Astrocyte (in vitro differentiated cells and primary cell): ENCODE results near the gene RAD21L1. TPM values are rescaled to one million over a fixed set of nuclear protein-coding genes. Genes with fewer than 3 reads are reported as not detected.

Experiments used
- DNase-seq: peaks from one replicate; pipeline ENCODE4 v3.0.0-alpha.2; 2010; ENCODE audit warnings: low read depth
- FAIRE-seq: peaks from 2 replicates; lab custom pipeline; 2011; peaks lifted over from hg19 to GRCh38; lab: Jason Lieb, UNC
- H2AFZ ChIP-seq: 2 replicates; pipeline ENCODE4 v1.6.0; 2012; ENCODE audit warnings: low read depth, low read length, inconsistent platforms
- H3K27ac ChIP-seq: 2 replicates; pipeline ENCODE4 v1.5.1; 2011; ENCODE audit warnings: low read depth, low read length, inconsistent platforms
- H3K27me3 ChIP-seq: 2 replicates; pipeline ENCODE4 v1.6.0; 2011; ENCODE audit warnings: low read length, inconsistent platforms; ENCODE audit not compliant: insufficient read depth
- H3K36me3 ChIP-seq: 2 replicates; pipeline ENCODE4 v1.5.1; 2011; ENCODE audit warnings: low read length, inconsistent platforms; ENCODE audit not compliant: insufficient read depth
- H3K4me1 ChIP-seq: 2 replicates; pipeline ENCODE4 v1.5.1; 2011; ENCODE audit warnings: low read length, inconsistent platforms; ENCODE audit not compliant: insufficient read depth
- H3K4me2 ChIP-seq: 2 replicates; pipeline ENCODE4 v1.6.0; 2012; ENCODE audit warnings: low read length, inconsistent platforms
- H3K4me3 ChIP-seq: 2 replicates; pipeline ENCODE4 v1.5.1; 2011; ENCODE audit warnings: low read depth, mild to moderate bottlenecking, low read length, inconsistent platforms; ENCODE audit not compliant: insufficient read depth
- H3K79me2 ChIP-seq: 2 replicates; pipeline ENCODE4 v1.6.0; 2012; ENCODE audit warnings: mild to moderate bottlenecking, low read length, inconsistent platforms; ENCODE audit not compliant: insufficient read depth
- H3K9ac ChIP-seq: 2 replicates; pipeline ENCODE4 v1.6.0; 2012; ENCODE audit warnings: mild to moderate bottlenecking, low read length, inconsistent platforms
- H3K9me3 ChIP-seq: 2 replicates; pipeline ENCODE4 v1.5.1; 2012; ENCODE audit warnings: low read depth, mild to moderate bottlenecking, low read length, inconsistent platforms; ENCODE audit not compliant: insufficient read depth
- H4K20me1 ChIP-seq: 2 replicates; pipeline ENCODE4 v1.6.0; 2012; ENCODE audit warnings: low read length, inconsistent platforms; ENCODE audit not compliant: insufficient read depth
- H3K27ac Mint-ChIP-seq: one replicate; pipeline ENCODE4 v1.8.0; 2021; ENCODE audit warnings: mild to moderate bottlenecking, mixed read lengths; ENCODE audit not compliant: unreplicated experiment
- H3K27me3 Mint-ChIP-seq: one replicate; pipeline ENCODE4 v1.8.0; 2021; ENCODE audit warnings: low read depth, mixed read lengths; ENCODE audit not compliant: unreplicated experiment
- H3K36me3 Mint-ChIP-seq: one replicate; pipeline ENCODE4 v1.8.0; 2021; ENCODE audit warnings: low read depth, mixed read lengths; ENCODE audit not compliant: unreplicated experiment
- H3K4me1 Mint-ChIP-seq: one replicate; pipeline ENCODE4 v1.8.0; 2021; ENCODE audit warnings: low read depth, mixed read lengths; ENCODE audit not compliant: unreplicated experiment
- H3K4me3 Mint-ChIP-seq: one replicate; pipeline ENCODE4 v1.8.0; 2021; ENCODE audit warnings: mild to moderate bottlenecking, moderate library complexity, mixed read lengths; ENCODE audit not compliant: unreplicated experiment
- H3K9me3 Mint-ChIP-seq: one replicate; pipeline ENCODE4 v1.8.0; 2021; ENCODE audit warnings: mild to moderate bottlenecking, mixed read lengths; ENCODE audit not compliant: unreplicated experiment
- EZH2 ChIP-seq: IDR thresholded peaks from 2 replicates; pipeline ENCODE4 v1.6.1; 2012; ENCODE audit warnings: mild to moderate bottlenecking, low read length, inconsistent platforms; ENCODE audit not compliant: insufficient read depth
- total RNA-seq: library from RNA; stranded (reverse); gene quantifications from 2 replicates; pipeline ENCODE4 v1.2.1, GENCODE V29; 2021
- TF ChIP-seq, protein P1 (sequence below): IDR thresholded peaks from 2 replicates; pipeline ENCODE4 v1.5.1; 2011; ENCODE audit warnings: low read depth, mild to moderate bottlenecking, inconsistent platforms, low read length, moderate library complexity; ENCODE audit not compliant: insufficient read depth

The RAD21L1 gene
- total RNA-seq, 1 donor from 2014 or later = not detected

GRCh38 chr20:1190847-1191246 is 35.0 kb upstream of the RAD21L1 start:
- Histone ChIP-seq H3K9me3 (no peaks in the 10 kb centered on the region), H3K27me3 (peaks cover 35% of the 10 kb centered on the region), H2AFZ (no peak overlapping the region), H3K4me3 (no peak overlapping the region), H3K79me2 (no peaks in the 10 kb centered on the region), H3K9ac (no peak overlapping the region), H4K20me1 (no peaks in the 10 kb centered on the region), H3K4me2 (no peak overlapping the region), H3K36me3 (no peaks in the 10 kb centered on the region), H3K4me1 (no peaks in the 10 kb centered on the region), H3K27ac (no peak overlapping the region)
- FAIRE-seq (no peak), DNase-seq (no peak)
- TF ChIP-seq, protein P1, sequence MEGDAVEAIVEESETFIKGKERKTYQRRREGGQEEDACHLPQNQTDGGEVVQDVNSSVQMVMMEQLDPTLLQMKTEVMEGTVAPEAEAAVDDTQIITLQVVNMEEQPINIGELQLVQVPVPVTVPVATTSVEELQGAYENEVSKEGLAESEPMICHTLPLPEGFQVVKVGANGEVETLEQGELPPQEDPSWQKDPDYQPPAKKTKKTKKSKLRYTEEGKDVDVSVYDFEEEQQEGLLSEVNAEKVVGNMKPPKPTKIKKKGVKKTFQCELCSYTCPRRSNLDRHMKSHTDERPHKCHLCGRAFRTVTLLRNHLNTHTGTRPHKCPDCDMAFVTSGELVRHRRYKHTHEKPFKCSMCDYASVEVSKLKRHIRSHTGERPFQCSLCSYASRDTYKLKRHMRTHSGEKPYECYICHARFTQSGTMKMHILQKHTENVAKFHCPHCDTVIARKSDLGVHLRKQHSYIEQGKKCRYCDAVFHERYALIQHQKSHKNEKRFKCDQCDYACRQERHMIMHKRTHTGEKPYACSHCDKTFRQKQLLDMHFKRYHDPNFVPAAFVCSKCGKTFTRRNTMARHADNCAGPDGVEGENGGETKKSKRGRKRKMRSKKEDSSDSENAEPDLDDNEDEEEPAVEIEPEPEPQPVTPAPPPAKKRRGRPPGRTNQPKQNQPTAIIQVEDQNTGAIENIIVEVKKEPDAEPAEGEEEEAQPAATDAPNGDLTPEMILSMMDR = no peak
- no peak for TF ChIP-seq EZH2
- Mint-ChIP-seq H3K27ac (no peak overlapping the region), H3K9me3 (peaks cover 2% of the 10 kb centered on the region), H3K4me1 (no peaks in the 10 kb centered on the region), H3K27me3 (peaks cover 30% of the 10 kb centered on the region), H3K36me3 (no peaks in the 10 kb centered on the region), H3K4me3 (no peak overlapping the region)

GRCh38 chr20:1191299-1191698 is 34.5 kb upstream of the RAD21L1 start:
- Histone ChIP-seq H3K9ac (no peak overlapping the region), H3K79me2 (no peaks in the 10 kb centered on the region), H3K9me3 (no peaks in the 10 kb centered on the region), H3K36me3 (no peaks in the 10 kb centered on the region), H3K4me2 (no peak overlapping the region), H4K20me1 (no peaks in the 10 kb centered on the region), H3K27me3 (peaks cover 31% of the 10 kb centered on the region), H3K4me3 (no peak overlapping the region), H3K27ac (no peak overlapping the region), H2AFZ (no peak overlapping the region), H3K4me1 (no peaks in the 10 kb centered on the region)
- H3K4me3 Mint-ChIP-seq = no peak overlapping the region
- no peak overlapping the region for H3K27ac Mint-ChIP-seq
- TF ChIP-seq, protein P1 = no peak
- TF ChIP-seq EZH2 = no peak
- no peak for DNase-seq
- peaks cover 27% of the 10 kb centered on the region for H3K27me3 Mint-ChIP-seq
- H3K9me3 Mint-ChIP-seq = peaks cover 2% of the 10 kb centered on the region
- no peaks in the 10 kb centered on the region for H3K36me3 Mint-ChIP-seq
- FAIRE-seq = no peak
- no peaks in the 10 kb centered on the region for H3K4me1 Mint-ChIP-seq

GRCh38 chr20:1195226-1195625 is 30.6 kb upstream of the RAD21L1 start:
- no peaks in the 10 kb centered on the region for H3K79me2 ChIP-seq
- peaks cover 2% of the 10 kb centered on the region for H3K9me3 Mint-ChIP-seq
- no peak overlapping the region for H3K4me3 Mint-ChIP-seq
- TF ChIP-seq EZH2 = no peak
- TF ChIP-seq, protein P1 = no peak
- no peaks in the 10 kb centered on the region for H3K9me3 ChIP-seq
- H4K20me1 ChIP-seq = no peaks in the 10 kb centered on the region
- peaks cover 3% of the 10 kb centered on the region for H3K36me3 Mint-ChIP-seq
- H3K27ac ChIP-seq = no peak overlapping the region
- no peaks in the 10 kb centered on the region for H3K36me3 ChIP-seq
- peaks cover 37% of the 10 kb centered on the region for H3K27me3 Mint-ChIP-seq
- no peak overlapping the region for H3K27ac Mint-ChIP-seq
- no peak overlapping the region for H2AFZ ChIP-seq
- no peak overlapping the region for H3K4me2 ChIP-seq
- H3K9ac ChIP-seq = no peak overlapping the region
- H3K4me3 ChIP-seq = no peak overlapping the region
- FAIRE-seq (no peak), DNase-seq (no peak)
- H3K4me1 ChIP-seq = no peaks in the 10 kb centered on the region
- no peaks in the 10 kb centered on the region for H3K4me1 Mint-ChIP-seq
- peaks cover 5% of the 10 kb centered on the region for H3K27me3 ChIP-seq
